ENCODE results near the gene CTRB2. TPM values are rescaled to one million over a fixed set of nuclear protein-coding genes. Genes with fewer than 3 reads are reported as not detected.
"Not testable (repeated sequence)": the region's sequence is repeated elsewhere in the genome, so short reads cannot be mapped to it uniquely, and the experiment has no call there.

CTRB2 gene
- polyA plus RNA-seq, 4 donors, result 0.09 to 0.30 (median 0.13) TPM; not detected in 1

DNA sequence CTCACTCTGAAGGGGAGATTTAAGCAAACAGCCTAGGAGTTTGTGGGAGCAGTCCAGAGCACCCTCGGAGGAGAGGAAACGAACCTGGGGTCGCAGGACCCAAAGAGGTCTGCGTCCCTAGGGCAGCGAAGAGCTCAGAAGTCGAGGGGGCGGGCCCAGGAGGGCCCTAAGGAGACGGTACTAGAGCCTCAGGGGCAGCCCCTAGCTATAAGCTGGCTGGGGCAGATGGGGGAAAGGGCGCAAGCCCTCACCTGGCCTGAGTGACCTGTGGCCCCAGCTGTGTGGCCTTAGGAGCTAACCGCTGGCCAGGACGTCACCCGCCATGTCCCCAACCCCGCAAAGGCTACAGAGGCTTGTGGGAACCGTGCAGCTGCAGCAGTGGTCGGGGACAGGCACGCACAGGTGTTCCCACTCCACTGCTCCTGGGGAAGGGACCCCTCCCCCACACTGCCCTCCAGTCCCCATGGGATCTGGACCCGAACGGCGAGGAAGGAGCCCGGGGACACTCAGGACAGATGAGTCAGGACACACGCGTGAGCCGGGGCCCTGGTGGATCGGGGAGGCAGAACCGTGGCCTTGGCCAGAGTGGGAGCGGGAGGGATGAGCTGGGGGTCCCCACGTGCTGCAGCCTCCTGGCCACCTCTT lies 2.0 kb upstream of the CTRB2 start:
- no peak for DNase-seq (ENCODE audit: low read depth in 4 of 4, low spot score in 3 of 4)

GRCh38 chr16:75208242-75208825 lies 1.4 kb upstream of the CTRB2 start:
- no peak for DNase-seq (ENCODE audit: low read depth in 4 of 4, low spot score in 3 of 4)

GRCh38 chr16:75207831-75208230 lies 870 bp upstream of the CTRB2 start:
- DNase-seq (ENCODE audit: low read depth in 4 of 4, low spot score in 3 of 4), result no peak

GRCh38 chr16:75205961-75206748 lies 806 bp downstream of the CTRB2 start:
- not testable (repeated sequence) for DNase-seq (ENCODE audit: low read depth in 4 of 4, low spot score in 3 of 4)

- not testable (repeated sequence) for DNase-seq (ENCODE audit: low read depth in 4 of 4, low spot score in 3 of 4)
Observed at GRCh38 chr16:75205438-75205837, 1.5 kb downstream of the CTRB2 start.

GRCh38 chr16:75204905-75205304 lies 2.1 kb downstream of the CTRB2 start:
- not testable (repeated sequence) for DNase-seq (ENCODE audit: low read depth in 4 of 4, low spot score in 3 of 4)

DNA sequence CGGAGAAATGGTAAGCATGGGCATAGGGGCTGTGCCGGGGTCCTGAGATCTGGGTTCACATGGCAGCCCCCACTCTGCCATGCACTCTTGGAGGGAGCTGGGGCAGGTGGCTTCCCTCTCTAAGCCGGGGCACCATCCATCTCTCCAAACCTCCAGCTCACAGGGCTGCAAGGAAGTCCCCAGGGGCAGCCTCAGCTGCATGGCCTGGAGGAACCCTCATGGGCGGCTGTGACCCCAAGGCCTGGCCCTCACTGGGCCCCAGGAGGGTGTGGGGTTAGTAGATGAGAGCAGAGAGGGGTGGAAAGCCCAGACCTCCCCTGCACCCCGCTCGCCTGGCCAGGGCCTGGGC lies 2.6 kb downstream of the CTRB2 start:
- no peak for DNase-seq (ENCODE audit: low read depth in 4 of 4, low spot score in 3 of 4)

GRCh38 chr16:75203667-75204409 lies 3.1 kb downstream of the CTRB2 start:
- no peak for DNase-seq (ENCODE audit: low read depth in 4 of 4, low spot score in 3 of 4)

DNA sequence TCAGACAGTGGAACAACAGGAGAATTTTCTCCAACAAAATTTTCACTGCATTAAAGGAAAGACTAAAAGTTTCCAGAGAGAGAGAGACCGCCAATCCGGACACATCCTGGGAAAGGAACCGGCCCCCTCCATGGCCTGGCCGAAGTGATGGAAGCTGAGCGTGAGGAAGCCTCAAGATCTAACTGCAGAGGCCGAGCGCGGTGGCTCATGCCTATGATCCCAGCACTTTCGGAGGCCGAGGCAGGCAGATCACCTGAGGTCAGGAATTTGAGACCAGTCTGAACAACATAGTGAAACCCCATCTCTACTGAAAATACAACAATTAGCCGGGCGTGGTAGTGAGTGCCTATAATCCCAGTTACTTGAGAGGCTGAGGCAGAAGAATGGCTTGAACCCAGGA lies 3.9 kb downstream of the CTRB2 start:
- DNase-seq (ENCODE audit: low read depth in 4 of 4, low spot score in 3 of 4), result no peak

DNA sequence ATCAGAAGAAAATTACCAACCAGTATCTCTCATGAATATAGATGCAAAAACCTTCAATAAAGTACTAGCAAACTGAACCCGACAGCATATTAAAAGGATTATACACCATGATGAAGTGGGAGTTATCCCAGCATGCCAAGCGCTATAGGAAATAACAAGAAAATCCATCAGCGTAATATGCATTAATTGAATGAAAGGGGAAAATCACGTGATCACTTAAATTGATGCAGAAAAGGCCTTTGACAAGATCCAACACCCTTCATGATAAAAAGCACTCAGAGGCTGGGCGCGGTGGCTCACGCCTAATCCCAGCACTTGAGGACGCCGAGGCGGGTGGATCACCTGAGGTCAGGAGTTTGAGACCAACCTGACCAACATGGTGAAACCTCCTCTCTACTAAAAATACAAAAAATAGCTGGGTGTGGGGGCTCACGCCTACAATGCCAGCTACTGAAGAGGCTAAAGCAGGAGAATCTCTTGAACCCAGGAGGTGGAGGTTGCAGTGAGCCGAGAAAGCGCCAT lies 4.8 kb downstream of the CTRB2 start:
- no peak for DNase-seq (ENCODE audit: low read depth in 4 of 4, low spot score in 3 of 4)

- no peak for DNase-seq (ENCODE audit: low read depth in 4 of 4, low spot score in 3 of 4)
Observed at GRCh38 chr16:75198135-75198600, 8.8 kb downstream of the CTRB2 start.

DNA sequence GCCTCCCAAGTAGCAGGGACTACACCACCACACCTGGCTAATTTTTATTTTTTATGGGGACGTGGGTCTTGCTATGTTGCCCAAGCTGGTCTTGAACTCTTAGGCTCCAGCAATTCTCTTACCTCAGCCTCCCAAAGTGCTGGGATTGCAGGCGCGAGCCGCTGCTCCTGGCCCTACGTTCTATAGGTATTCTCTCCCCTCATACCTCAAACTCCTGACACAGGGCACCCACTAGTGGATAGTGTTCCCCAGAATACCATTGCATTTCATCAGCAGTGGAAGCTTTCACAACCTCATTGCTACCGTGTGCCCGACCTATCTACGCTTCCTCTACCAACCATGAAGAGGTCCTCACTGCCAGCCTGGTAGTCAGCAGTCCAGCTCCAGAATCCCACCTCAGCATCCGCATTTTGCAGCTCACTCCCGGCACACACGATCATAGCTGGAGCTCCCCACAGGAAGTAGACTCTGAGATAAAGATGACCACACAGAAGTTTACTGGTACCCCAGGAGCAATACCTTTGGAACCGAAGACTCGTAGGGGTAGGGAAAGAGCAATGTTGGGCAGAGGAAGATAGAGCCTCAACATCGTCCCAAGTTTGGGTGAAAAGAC lies 9.3 kb downstream of the CTRB2 start:
- DNase-seq (ENCODE audit: low read depth in 4 of 4, low spot score in 3 of 4), result no peak

GRCh38 chr16:75196836-75197235 lies 10.1 kb downstream of the CTRB2 start:
- DNase-seq (ENCODE audit: low read depth in 4 of 4, low spot score in 3 of 4), result no peak

DNA sequence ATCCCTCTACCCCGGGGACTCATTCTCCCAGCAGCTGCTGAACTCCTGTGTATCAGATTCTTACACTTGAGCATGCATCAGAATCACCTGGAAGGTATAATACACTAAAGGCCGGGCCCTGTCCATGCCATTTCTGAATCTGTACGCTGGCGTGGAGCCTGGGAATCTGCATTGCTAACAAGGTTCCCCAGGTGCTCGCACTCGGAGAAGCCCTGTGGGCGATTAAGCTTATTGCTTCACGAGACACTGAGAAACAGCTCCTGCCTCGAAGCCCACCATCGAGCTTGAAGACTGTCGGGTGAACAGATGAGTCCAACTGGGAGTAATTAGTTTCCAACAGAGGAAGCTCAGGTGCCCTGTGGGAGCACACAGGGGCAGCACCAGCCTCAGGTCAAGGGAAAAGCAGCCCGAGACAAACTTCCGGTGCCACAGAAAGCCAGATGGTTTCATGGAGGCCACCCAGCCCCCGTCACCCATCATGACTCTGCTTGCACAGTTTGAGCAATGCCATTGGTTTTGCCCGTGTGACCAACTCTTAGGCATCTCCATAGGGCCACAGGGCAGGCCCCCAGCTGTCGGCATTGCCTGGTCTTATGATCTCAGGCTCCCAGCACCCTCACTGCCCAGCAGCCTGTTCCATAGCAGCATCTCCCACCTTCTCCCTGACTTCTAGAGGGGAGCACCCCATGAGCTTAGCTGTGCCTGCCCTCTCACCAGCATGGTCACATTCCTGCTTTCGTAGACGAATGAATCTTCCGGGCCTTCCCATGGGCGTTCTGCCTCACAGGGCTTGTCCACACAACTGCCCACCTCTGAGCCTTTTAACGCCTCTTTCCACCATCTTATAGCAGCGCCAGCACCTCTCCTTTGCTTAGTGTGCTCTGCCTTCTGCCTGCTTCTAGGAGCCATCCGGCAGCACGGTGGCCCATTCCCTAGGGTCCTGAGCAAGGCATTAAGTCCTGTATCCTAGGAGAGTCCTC lies 10.9 kb downstream of the CTRB2 start:
- DNase-seq (ENCODE audit: low read depth in 4 of 4, low spot score in 3 of 4), result no peak

- DNase-seq (ENCODE audit: low read depth in 4 of 4, low spot score in 3 of 4), result no peak
Observed at GRCh38 chr16:75193730-75194444, 13.1 kb downstream of the CTRB2 start.

GRCh38 chr16:75193265-75193650 lies 13.7 kb downstream of the CTRB2 start:
- DNase-seq (ENCODE audit: low read depth in 4 of 4, low spot score in 3 of 4), result no peak

DNA sequence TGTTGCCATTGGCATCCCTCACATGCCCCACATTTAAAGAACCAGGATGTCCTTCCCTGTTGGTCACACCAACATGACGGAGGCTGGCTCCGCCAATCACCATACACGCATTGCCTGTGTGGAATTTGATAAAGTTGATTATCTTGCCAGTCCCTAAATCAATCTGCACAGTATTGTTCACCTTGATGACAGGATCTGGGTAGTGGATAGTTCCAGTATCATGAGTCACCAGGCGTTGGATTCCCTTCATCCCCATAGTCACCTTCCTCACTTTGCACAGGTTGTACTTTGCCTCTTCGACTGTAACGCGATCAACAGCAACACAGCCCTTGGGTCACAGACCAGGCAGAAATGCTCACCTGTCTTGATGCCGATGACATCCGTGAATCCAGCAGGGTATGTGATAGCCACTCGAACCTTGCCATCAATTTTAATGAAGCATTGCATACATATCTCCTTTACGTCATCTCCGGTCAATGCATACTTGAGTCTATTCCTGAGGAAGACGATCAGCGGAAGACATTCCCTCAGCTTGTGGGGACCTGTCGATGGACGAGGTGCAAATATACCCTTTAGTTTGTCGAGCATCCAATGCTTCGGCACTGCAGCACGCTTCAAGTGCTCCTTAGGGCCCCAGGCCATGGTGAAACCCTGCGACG lies 14.2 kb downstream of the CTRB2 start:
- no peak for DNase-seq (ENCODE audit: low read depth in 4 of 4, low spot score in 3 of 4)

- no peak for DNase-seq (ENCODE audit: low read depth in 4 of 4, low spot score in 3 of 4)
Observed at GRCh38 chr16:75189638-75190245, 17.2 kb downstream of the CTRB2 start.

Data from right renal pelvis (tissue), 4 donors.